Endothelial cell of umbilical vein (primary cell): Measurements from ENCODE around the gene KCTD19.

Experiments
- CTCF ChIP-seq, 2 donors: IDR thresholded peaks; 1 replicate in 1 of 2; 2 replicates in 1 of 2; pipeline ENCODE4 v1.5.1; 2011; ENCODE audit warnings: low read length in 2 of 2, mild to moderate bottlenecking in 2 of 2, moderate library complexity in 2 of 2, control low read depth in 1 of 2, inconsistent platforms in 1 of 2, low read depth in 1 of 2; ENCODE audit not compliant: insufficient read depth in 1 of 2; ENCODE audit errors: extremely low read depth in 1 of 2
- FOS ChIP-seq: IDR thresholded peaks from 2 replicates; pipeline ENCODE4 v1.6.1; 2011; ENCODE audit warnings: mild to moderate bottlenecking, low read length, moderate library complexity, borderline replicate concordance; ENCODE audit not compliant: insufficient read depth
- MYC ChIP-seq: IDR thresholded peaks from one replicate; pipeline ENCODE4 v1.6.1; 2011; ENCODE audit warnings: mild to moderate bottlenecking, low read depth, low read length
- POLR2A ChIP-seq: IDR thresholded peaks from 2 replicates; pipeline ENCODE4 v1.6.1; 2012; ENCODE audit warnings: low read depth, mild to moderate bottlenecking, control low read depth, low read length
- POLR2AphosphoS5 ChIP-seq: IDR thresholded peaks from 2 replicates; pipeline ENCODE4 v1.6.1; 2012; ENCODE audit warnings: low read depth, mild to moderate bottlenecking, control low read depth, low read length, moderate library complexity; ENCODE audit not compliant: insufficient read depth

- no peak for TF ChIP-seq POLR2A
- no peak for TF ChIP-seq CTCF (IDR thresholded peaks at IDR 0.05; ENCODE audit: extremely low read depth in 1 of 2, insufficient read depth in 1 of 2, low read depth in 1 of 2, low read length in 2 of 2)
- TF ChIP-seq POLR2AphosphoS5 = no peak
- TF ChIP-seq FOS = no peak
- TF ChIP-seq MYC = no peak
These were observed 69.8 kb downstream of the KCTD19 start for GRCh38 chr16:67256701-67257230.
